Testis (tissue), 3 donors: ENCODE measurements around the gene RFTN2. TPM values are rescaled to one million over a fixed set of nuclear protein-coding genes. Genes with fewer than 3 reads are reported as not detected.

Source experiments
- DNase-seq: peaks from one replicate; pipeline ENCODE4 v3.0.0-alpha.2; 2019
- H3K27ac ChIP-seq, 2 donors: fragments of 200-600 bp; sonication (generic); one replicate each; pipeline ENCODE4 v1.5.1; 2019
- H3K27me3 ChIP-seq: fragments of 200-600 bp; sonication (generic); one replicate; pipeline ENCODE4 v1.5.1; 2019
- H3K36me3 ChIP-seq: fragments of 200-600 bp; sonication (generic); one replicate; pipeline ENCODE4 v1.5.1; 2017; ENCODE audit warnings: low read depth; ENCODE audit errors: missing control alignments
- H3K4me1 ChIP-seq: fragments of 200-600 bp; sonication (generic); one replicate; pipeline ENCODE4 v1.5.1; 2019
- H3K4me3 ChIP-seq, 2 donors: fragments of 200-600 bp; sonication (generic); one replicate each; pipeline ENCODE4 v1.5.1; 2017 to 2019
- H3K9me3 ChIP-seq: fragments of 200-600 bp; sonication (generic); one replicate; pipeline ENCODE4 v1.5.1; 2017
- POLR2A ChIP-seq: fragments of 450-650 bp; IDR thresholded peaks from one replicate; pipeline ENCODE4 v1.6.1; 2017; ENCODE audit warnings: antibody characterized with exemption, mild to moderate bottlenecking, moderate library complexity
- whole genome bisulfite sequencing, 2 donors: methylation state at CpG; one replicate each; pipeline ENCODE4 v1.1.5; 2018; 5-methylcytosine and 5-hydroxymethylcytosine counted together
- intact Hi-C: fragments of 100-400 bp; cut with DNase I; formaldehyde crosslinking; loops from one replicate; pipeline ENCODE4 v1.15.1; 2023; ENCODE audit warnings: low total_unique reads
- polyA plus RNA-seq: library from polyadenylated mRNA; stranded (reverse); fragments of 350-450 nt; fragmentation: Illumina TruSeq; extraction: RNeasy Lipid Tissue Mini Kit (QIAGEN cat#74804); gene quantifications from one replicate; pipeline ENCODE4 v1.2.3, GENCODE V29; 2014; ENCODE audit warnings: low read depth, low replicate concordance; ENCODE audit not compliant: insufficient read depth
- total RNA-seq, 2 donors: library from RNA; depleted of rRNA; stranded (reverse); fragments of >200 nt; gene quantifications; one replicate each; pipeline ENCODE4 v1.2.3, GENCODE V29; 2016
- TF ChIP-seq, protein P1 (sequence below), 3 experiments: fragments of 450-650 bp in 2 of 3; fragments of 200-600 bp in 1 of 3; sonication (generic) in 1 of 3; IDR thresholded peaks; one replicate each; pipeline ENCODE4 v1.5.1; 2016 to 2019; ENCODE audit warnings: antibody characterized with exemption in 3 of 3, mild to moderate bottlenecking in 2 of 3, moderate library complexity in 1 of 3

RFTN2 gene
- total and polyA plus RNA-seq, 3 donors from 2014 or later: 16.1 to 25.0 (median 19.8) TPM

DNA sequence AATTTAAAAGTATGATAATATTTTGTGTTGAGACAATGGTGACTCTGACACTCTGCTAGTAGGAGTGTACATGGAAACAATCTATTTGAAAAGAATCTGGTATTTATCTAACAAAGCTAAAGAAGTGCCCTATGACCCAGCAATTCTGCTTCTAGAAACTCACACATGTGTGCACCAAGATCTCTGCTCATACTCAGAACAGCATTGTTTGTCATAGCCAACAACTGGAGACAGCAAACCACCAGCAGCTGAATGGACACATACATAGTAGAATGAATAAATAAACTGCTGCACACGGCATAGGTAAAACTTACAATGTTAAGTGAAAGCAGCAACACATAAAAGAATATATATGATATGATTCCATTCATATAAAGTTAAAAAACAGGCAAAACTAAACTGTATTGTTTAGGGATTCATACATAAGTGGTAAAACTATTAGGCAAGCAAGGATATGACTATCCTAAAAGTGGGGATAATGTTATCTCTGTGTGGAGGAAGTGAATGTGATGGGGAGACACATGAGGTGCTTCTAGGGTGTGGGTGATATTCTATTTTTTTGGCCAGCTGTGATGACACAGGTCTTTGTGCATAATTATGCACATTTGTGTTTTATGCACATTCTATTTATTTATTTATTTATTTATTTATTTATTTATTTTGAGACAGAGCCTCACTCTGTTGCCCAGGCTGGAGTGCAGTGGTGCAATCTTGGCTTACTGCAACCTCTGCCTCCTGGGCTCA, 71.1 kb downstream of the RFTN2 start:
- no peak for DNase-seq

DNA sequence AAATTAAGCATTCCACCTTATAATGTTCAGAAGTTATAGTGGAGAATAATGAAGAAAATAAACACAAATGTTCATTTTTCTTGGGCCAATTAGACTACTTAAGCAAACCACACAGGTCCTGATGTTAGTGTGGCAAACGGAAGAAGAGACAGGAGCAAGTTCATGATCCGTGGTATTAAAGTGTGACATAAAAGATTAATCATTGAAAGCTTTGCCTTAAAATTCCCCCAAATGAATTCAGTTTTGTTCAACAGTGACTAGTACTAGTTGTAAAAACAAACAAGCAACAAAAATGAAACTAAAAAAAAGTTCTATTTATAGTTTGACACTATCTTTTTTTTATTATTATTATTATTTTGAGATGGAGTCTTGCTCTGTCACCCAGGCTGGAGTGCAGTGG, 73.7 kb downstream of the RFTN2 start:
- H3K27me3 ChIP-seq: no peaks in the 10 kb centered on the region
- H3K36me3 ChIP-seq: no peaks in the 10 kb centered on the region
- H3K4me3 ChIP-seq: no peak overlapping the region
- DNase-seq: no peak
- H3K27ac ChIP-seq: no peak overlapping the region
- no peaks in the 10 kb centered on the region for H3K4me1 ChIP-seq
- intact Hi-C loops: no loop called here
- WGBS, 2 donors: 74 to 86% methylated on average over 2 of the region's 2 CpGs
- H3K9me3 ChIP-seq: no peaks in the 10 kb centered on the region
- no peak for TF ChIP-seq POLR2A
- TF ChIP-seq, protein P1, sequence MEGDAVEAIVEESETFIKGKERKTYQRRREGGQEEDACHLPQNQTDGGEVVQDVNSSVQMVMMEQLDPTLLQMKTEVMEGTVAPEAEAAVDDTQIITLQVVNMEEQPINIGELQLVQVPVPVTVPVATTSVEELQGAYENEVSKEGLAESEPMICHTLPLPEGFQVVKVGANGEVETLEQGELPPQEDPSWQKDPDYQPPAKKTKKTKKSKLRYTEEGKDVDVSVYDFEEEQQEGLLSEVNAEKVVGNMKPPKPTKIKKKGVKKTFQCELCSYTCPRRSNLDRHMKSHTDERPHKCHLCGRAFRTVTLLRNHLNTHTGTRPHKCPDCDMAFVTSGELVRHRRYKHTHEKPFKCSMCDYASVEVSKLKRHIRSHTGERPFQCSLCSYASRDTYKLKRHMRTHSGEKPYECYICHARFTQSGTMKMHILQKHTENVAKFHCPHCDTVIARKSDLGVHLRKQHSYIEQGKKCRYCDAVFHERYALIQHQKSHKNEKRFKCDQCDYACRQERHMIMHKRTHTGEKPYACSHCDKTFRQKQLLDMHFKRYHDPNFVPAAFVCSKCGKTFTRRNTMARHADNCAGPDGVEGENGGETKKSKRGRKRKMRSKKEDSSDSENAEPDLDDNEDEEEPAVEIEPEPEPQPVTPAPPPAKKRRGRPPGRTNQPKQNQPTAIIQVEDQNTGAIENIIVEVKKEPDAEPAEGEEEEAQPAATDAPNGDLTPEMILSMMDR (IDR thresholded peaks at IDR 0.05): no peak

More for the DNA sequence above, 71.1 kb downstream of the RFTN2 start:
- intact Hi-C loops: no loop called here
- no peak overlapping the region for H3K4me3 ChIP-seq
- no peaks in the 10 kb centered on the region for H3K36me3 ChIP-seq
- TF ChIP-seq POLR2A: no peak
- TF ChIP-seq, protein P1 (IDR thresholded peaks at IDR 0.05): no peak
- no peak overlapping the region for H3K27ac ChIP-seq
- H3K4me1 ChIP-seq: no peaks in the 10 kb centered on the region
- WGBS, 2 donors: 69 to 73% methylated on average over 1 of the region's 1 CpG
- no peaks in the 10 kb centered on the region for H3K27me3 ChIP-seq
- no peaks in the 10 kb centered on the region for H3K9me3 ChIP-seq

DNA sequence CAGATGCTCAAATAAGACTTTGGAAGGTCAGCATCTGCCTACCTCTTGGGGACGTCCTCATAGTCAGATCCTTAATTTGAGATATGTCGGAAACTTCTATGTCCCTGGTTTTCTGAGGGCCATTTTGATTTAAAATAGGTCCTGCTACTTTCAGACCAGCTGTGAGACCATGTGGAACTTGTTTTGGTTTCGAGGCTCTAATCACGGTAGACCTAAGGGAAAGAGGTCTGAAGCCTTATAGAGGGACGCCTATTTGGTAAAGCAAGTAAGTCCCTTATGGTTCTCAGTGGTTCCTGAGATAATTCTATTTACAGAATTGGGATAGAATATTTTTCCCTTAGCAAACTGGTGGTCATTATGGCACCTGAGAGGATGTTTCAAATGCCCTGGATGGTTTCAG, 75.1 kb downstream of the RFTN2 start:
- TF ChIP-seq, protein P1 (IDR thresholded peaks at IDR 0.05): no peak
- TF ChIP-seq POLR2A: no peak
- H3K4me1 ChIP-seq: no peaks in the 10 kb centered on the region
- WGBS, 2 donors: 93 to 95% methylated on average over 5 of the region's 5 CpGs
- H3K36me3 ChIP-seq: no peaks in the 10 kb centered on the region
- intact Hi-C loops: no loop called here
- H3K27me3 ChIP-seq: no peaks in the 10 kb centered on the region
- no peak for DNase-seq
- H3K4me3 ChIP-seq: no peak overlapping the region
- H3K9me3 ChIP-seq: no peaks in the 10 kb centered on the region
- no peak overlapping the region for H3K27ac ChIP-seq

DNA sequence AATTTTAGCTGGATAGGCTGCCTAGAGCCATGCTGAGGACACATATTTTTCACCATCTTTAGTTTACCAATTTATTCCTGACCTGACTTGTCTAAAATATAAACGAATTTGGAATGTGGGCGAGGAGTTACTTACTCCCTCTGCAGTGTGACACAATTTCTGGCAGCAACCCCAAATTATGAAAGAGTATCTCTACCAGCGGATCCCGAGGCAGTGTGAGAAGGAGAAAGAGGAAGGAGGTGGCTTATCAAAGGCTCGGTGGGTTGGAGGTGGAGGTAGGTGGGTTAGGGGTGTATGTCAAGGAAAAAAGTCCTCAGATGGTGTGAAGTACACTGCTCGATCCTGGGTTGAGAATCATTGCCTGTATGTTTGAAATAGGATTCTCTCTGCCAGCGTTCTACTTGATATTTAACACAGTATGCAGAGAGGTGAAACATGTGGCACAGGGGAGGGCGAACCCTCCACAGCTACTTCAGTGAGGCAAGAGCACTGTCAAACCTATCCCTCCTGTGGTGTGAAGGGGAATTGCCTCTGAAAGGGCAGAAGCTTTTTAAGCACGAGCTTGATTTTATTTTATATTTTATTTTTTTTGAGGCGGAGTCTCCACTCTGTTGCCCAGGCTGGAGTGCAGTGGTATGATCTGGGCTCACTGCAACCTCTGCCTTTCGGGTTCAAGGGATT, 76.0 kb downstream of the RFTN2 start:
- 59 to 64% methylated on average over 11 of the region's 11 CpGs for WGBS, 2 donors
- no peak overlapping the region for H3K27ac ChIP-seq
- H3K27me3 ChIP-seq: no peaks in the 10 kb centered on the region

More for the DNA sequence above, 76.0 kb downstream of the RFTN2 start:
- Histone ChIP-seq H3K4me3 (no peak overlapping the region), H3K36me3 (no peaks in the 10 kb centered on the region), H3K4me1 (no peaks in the 10 kb centered on the region), H3K9me3 (no peaks in the 10 kb centered on the region)
- intact Hi-C loops: no loop called here
- peak; percentile 23 for DNase-seq
- TF ChIP-seq POLR2A: no peak
- TF ChIP-seq, protein P1 (IDR thresholded peaks at IDR 0.05): peak in 2 of 3 experiments; percentile 12 to 26
